ENCODE data around the gene PLPPR1.

DNA sequence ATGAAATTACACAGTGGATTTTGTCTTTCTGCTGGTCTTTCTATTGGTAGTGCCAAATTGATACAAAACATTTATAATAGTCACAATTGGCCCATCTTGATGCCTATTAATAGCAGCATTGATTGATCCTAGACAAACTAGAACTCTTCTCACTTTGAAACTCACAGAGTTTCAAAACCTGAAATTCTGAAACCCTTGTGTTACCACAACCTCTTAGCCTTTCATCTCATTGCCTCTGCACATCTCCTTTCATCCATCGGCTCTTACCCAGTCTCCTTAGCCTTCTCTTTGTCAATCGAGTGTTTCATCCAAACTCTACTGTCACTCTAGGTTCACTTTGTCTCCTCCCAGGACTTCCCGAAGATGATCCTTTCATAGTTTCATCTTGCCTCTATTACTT lies 22.1 kb downstream of the PLPPR1 start:
- no peak for TF ChIP-seq POLR2A (IDR thresholded peaks at IDR 0.05)
- TF ChIP-seq, protein P1, sequence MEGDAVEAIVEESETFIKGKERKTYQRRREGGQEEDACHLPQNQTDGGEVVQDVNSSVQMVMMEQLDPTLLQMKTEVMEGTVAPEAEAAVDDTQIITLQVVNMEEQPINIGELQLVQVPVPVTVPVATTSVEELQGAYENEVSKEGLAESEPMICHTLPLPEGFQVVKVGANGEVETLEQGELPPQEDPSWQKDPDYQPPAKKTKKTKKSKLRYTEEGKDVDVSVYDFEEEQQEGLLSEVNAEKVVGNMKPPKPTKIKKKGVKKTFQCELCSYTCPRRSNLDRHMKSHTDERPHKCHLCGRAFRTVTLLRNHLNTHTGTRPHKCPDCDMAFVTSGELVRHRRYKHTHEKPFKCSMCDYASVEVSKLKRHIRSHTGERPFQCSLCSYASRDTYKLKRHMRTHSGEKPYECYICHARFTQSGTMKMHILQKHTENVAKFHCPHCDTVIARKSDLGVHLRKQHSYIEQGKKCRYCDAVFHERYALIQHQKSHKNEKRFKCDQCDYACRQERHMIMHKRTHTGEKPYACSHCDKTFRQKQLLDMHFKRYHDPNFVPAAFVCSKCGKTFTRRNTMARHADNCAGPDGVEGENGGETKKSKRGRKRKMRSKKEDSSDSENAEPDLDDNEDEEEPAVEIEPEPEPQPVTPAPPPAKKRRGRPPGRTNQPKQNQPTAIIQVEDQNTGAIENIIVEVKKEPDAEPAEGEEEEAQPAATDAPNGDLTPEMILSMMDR (IDR thresholded peaks at IDR 0.05): no peak
